SK-N-SH (cell line): Measurements from ENCODE around the gene NAV1. TPM values are rescaled to one million over a fixed set of nuclear protein-coding genes. Genes with fewer than 3 reads are reported as not detected.

ENCODE experiments used
- CTCF ChIA-PET: fragments of 300-600, 350-600 bp; formaldehyde crosslinking; extraction: SDS; loops from one replicate; lab custom pipeline; 2021; lab: Yijun Ruan, JAX
- POLR2A ChIA-PET: fragments of 350-600 bp; sonication (Branson Sonifier 250); formaldehyde crosslinking; extraction: SDS; loops from one replicate; lab custom pipeline; 2020; ENCODE audit warnings: antibody characterized with exemption, inconsistent platforms; lab: Yijun Ruan, JAX
- DNase-seq: peaks from one replicate; pipeline ENCODE4 v3.0.0; 2012
- H2AFZ ChIP-seq: fragments of 200-600 bp; sonication (generic); 2 replicates; pipeline ENCODE4 v1.8.1; 2016; ENCODE audit warnings: antibody characterized with exemption, mild to moderate bottlenecking, low read depth
- H3F3A ChIP-seq: fragments of 200-600 bp; sonication (generic); replicated peaks from 2 replicates; pipeline ENCODE3; 2016; ENCODE audit warnings: antibody characterized with exemption, mild to moderate bottlenecking; ENCODE audit not compliant: insufficient read depth
- H3K27ac ChIP-seq, 2 experiments: fragments of 200-500 bp in 1 of 2; fragments of 200-600 bp in 1 of 2; sonication (Bioruptor generic) in 1 of 2; sonication (generic), shearing (Covaris generic) in 1 of 2; 2 replicates each; pipeline versions ENCODE4 v1.5.1 to v1.6.1; 2014 to 2016; ENCODE audit warnings: low read depth in 2 of 2, inconsistent platforms in 1 of 2, low read length in 1 of 2, mild to moderate bottlenecking in 1 of 2, mixed read lengths in 1 of 2
- H3K27me3 ChIP-seq: fragments of 200-600 bp; sonication (generic), shearing (Covaris generic); 2 replicates; pipeline ENCODE4 v1.6.1; 2016; ENCODE audit warnings: mixed run types; ENCODE audit not compliant: insufficient read depth
- H3K36me3 ChIP-seq, 2 experiments: fragments of 200-500 bp in 1 of 2; fragments of 200-600 bp in 1 of 2; sonication (Bioruptor generic) in 1 of 2; sonication (generic) in 1 of 2; replicated peaks in 1 of 2; 2 replicates each; pipeline versions ENCODE3 to v1.5.1; 2014 to 2016; ENCODE audit warnings: low read length in 1 of 2, mild to moderate bottlenecking in 1 of 2; ENCODE audit not compliant: insufficient read depth in 2 of 2, control insufficient read depth in 1 of 2
- H3K4me1 ChIP-seq, 2 experiments: fragments of 200-500 bp in 1 of 2; fragments of 200-600 bp in 1 of 2; sonication (Bioruptor generic) in 1 of 2; sonication (generic), shearing (Covaris generic) in 1 of 2; 2 replicates each; pipeline versions ENCODE4 v1.5.1 to v1.6.1; 2014 to 2016; ENCODE audit warnings: low read depth in 1 of 2, low read length in 1 of 2, mixed run types in 1 of 2; ENCODE audit not compliant: insufficient read depth in 2 of 2, control insufficient read depth in 1 of 2
- H3K4me2 ChIP-seq: fragments of 200-600 bp; sonication (generic), shearing (Covaris generic); 2 replicates; pipeline ENCODE4 v1.6.1; 2017; ENCODE audit warnings: mixed run types
- H3K4me3 ChIP-seq, 2 experiments: fragments of 200-500 bp in 1 of 2; fragments of 200-600 bp in 1 of 2; sonication (Bioruptor generic) in 1 of 2; sonication (generic), shearing (Covaris generic) in 1 of 2; 2 replicates each; pipeline versions ENCODE4 v1.5.1 to v1.8.1; 2014 to 2016; ENCODE audit warnings: low read depth in 2 of 2, inconsistent platforms in 1 of 2, low read length in 1 of 2, mild to moderate bottlenecking in 1 of 2, mixed read lengths in 1 of 2, moderate library complexity in 1 of 2
- H3K79me2 ChIP-seq: fragments of 200-600 bp; sonication (generic); 2 replicates; pipeline ENCODE4 v1.8.1; 2017; ENCODE audit warnings: mild to moderate bottlenecking; ENCODE audit not compliant: insufficient read depth
- H3K9ac ChIP-seq: fragments of 200-600 bp; sonication (generic); 2 replicates; pipeline ENCODE4 v1.6.1; 2017; ENCODE audit warnings: mixed run types
- H3K9me2 ChIP-seq: fragments of 200-600 bp; sonication (generic); 2 replicates; pipeline ENCODE4 v1.6.1; 2017; ENCODE audit warnings: mixed run types
- H3K9me3 ChIP-seq: fragments of 200-600 bp; sonication (generic); 2 replicates; pipeline ENCODE4 v1.6.1; 2017; ENCODE audit warnings: mixed run types, mild to moderate bottlenecking, moderate library complexity
- H4K20me1 ChIP-seq: fragments of 200-600 bp; sonication (generic); 2 replicates; pipeline ENCODE4 v1.6.1; 2017; ENCODE audit warnings: mild to moderate bottlenecking, mixed run types; ENCODE audit not compliant: insufficient read depth
- CHD2 ChIP-seq: fragments of 150-350 bp; IDR thresholded peaks from 2 replicates; pipeline ENCODE4 v1.6.1; 2018; ENCODE audit warnings: low read length; ENCODE audit not compliant: partially characterized antibody
- EP300 ChIP-seq, 2 experiments: IDR thresholded peaks; 2 replicates each; pipeline versions ENCODE4 v1.4.0 to v1.6.1; 2012; ENCODE audit warnings: borderline replicate concordance in 1 of 2, low read depth in 1 of 2, low read length in 1 of 2
- FOSL2 ChIP-seq: IDR thresholded peaks from 2 replicates; pipeline ENCODE4 v1.4.0; 2012; ENCODE audit warnings: low read depth, mild to moderate bottlenecking, moderate library complexity, borderline replicate concordance
- GATA2 ChIP-seq: sonication (generic); formaldehyde crosslinking; IDR thresholded peaks from 2 replicates; pipeline ENCODE4 v1.5.0; 2020; ENCODE audit warnings: mild to moderate bottlenecking, missing genetic modification reagents
- MAX ChIP-seq: IDR thresholded peaks from 2 replicates; pipeline ENCODE4 v1.4.0; 2012; ENCODE audit warnings: low read depth
- MEF2A ChIP-seq: IDR thresholded peaks from 2 replicates; pipeline ENCODE4 v1.4.0; 2012; ENCODE audit warnings: low read depth, borderline replicate concordance
- NFIC ChIP-seq: IDR thresholded peaks from 2 replicates; pipeline ENCODE4 v1.4.0; 2012; ENCODE audit warnings: borderline replicate concordance
- NRF1 ChIP-seq: IDR thresholded peaks from 2 replicates; pipeline ENCODE4 v1.6.1; 2012; ENCODE audit warnings: low read depth, mild to moderate bottlenecking, low read length
- POLR2AphosphoS5 ChIP-seq: IDR thresholded peaks from 2 replicates; pipeline ENCODE4 v1.6.1; 2012; ENCODE audit warnings: low read depth, low read length
- RAD21 ChIP-seq: IDR thresholded peaks from 2 replicates; pipeline ENCODE4 v1.6.1; 2012; ENCODE audit warnings: mild to moderate bottlenecking, low read length
- RFX5 ChIP-seq: IDR thresholded peaks from 2 replicates; pipeline ENCODE4 v1.6.1; 2012; ENCODE audit warnings: mild to moderate bottlenecking, improper control_type of control experiment, low read length
- RXRA ChIP-seq: IDR thresholded peaks from 2 replicates; pipeline ENCODE4 v1.4.0; 2012; ENCODE audit warnings: low read depth, mild to moderate bottlenecking, borderline replicate concordance
- TCF12 ChIP-seq: IDR thresholded peaks from 2 replicates; pipeline ENCODE4 v1.4.0; 2012
- TEAD4 ChIP-seq: IDR thresholded peaks from 2 replicates; pipeline ENCODE4 v1.4.0; 2012; ENCODE audit warnings: mild to moderate bottlenecking, borderline replicate concordance; ENCODE audit not compliant: insufficient read depth
- USF1 ChIP-seq: IDR thresholded peaks from 2 replicates; pipeline ENCODE4 v1.4.0; 2012; ENCODE audit warnings: low read depth, borderline replicate concordance
- YY1 ChIP-seq: IDR thresholded peaks from 2 replicates; pipeline ENCODE4 v1.4.0; 2012; ENCODE audit warnings: low read depth, mild to moderate bottlenecking
- WGBS: methylation state at CpG from one replicate; pipeline ENCODE4 v1.1.6; 2017; ENCODE audit warnings: low lambda C conversion rate; 5-methylcytosine and 5-hydroxymethylcytosine counted together
- polyA plus RNA-seq, 3 experiments: library from polyadenylated mRNA; depleted of rRNA; stranded (reverse); fragments of >200 nt; gene quantifications; 2 replicates each; pipeline ENCODE4 v1.2.3, GENCODE V29; 2012
- TF ChIP-seq, protein P1 (sequence below): IDR thresholded peaks from 2 replicates; pipeline ENCODE4; 2012
- TF ChIP-seq, protein P2 (sequence below): fragments of 150-350 bp; IDR thresholded peaks from 2 replicates; pipeline ENCODE4 v1.6.1; 2017; ENCODE audit warnings: antibody characterized with exemption, low read length, low read depth, borderline replicate concordance

NAV1 gene
- polyA plus RNA-seq, 1 of the 3 experiments (the other 2 are of a cell fraction) = 16.1 TPM

- Histone ChIP-seq H3F3A (peaks cover 14% of the 10 kb centered on the region), H3K9me3 (no peaks in the 10 kb centered on the region), H3K27me3 (no peaks in the 10 kb centered on the region), H3K4me1 (peaks cover 31 to 35% of the 10 kb centered on the region in 2 experiments; a peak in 3 of 4 replicates), H3K4me2 (no peak overlapping the region), H3K9me2 (no peaks in the 10 kb centered on the region)
- WGBS = 73% methylated on average over 3 of the region's 3 CpGs
- TF ChIP-seq NRF1 (no peak), MEF2A (no peak), RAD21 (no peak), USF1 (no peak), YY1 (no peak), EP300 (IDR thresholded peaks at IDR 0.05; ENCODE audit: borderline replicate concordance in 1 of 2, low read depth in 1 of 2, low read length in 1 of 2) (no peak), RXRA (no peak), CHD2 (no peak), GATA2 (CRISPR knock-in tag) (no peak), RFX5 (no peak)
- TF ChIP-seq, all 33 proteins: peak for 0
- peaks cover 93% of the 10 kb centered on the region for H3K79me2 ChIP-seq
- H3K9ac ChIP-seq = no peak overlapping the region; the same call in 1 of the 2 replicates
- H3K4me3 ChIP-seq = no peak overlapping the region
- ChIA-PET CTCF (interaction anchor here (1.1 to 31.9 kb wide), 4 partner anchors 11 to 67 kb away, joined by 3 to 860 read pairs (median 54); no protein-coding TSS in a partner anchor), POLR2A (interaction anchor here (0.8 to 1.8 kb wide), 2 partner anchors 15 to 34 kb away, joined by 3 to 6 read pairs; partner anchors contain the start of gene PHLDA3)
- H4K20me1 ChIP-seq = peaks cover 11% of the 10 kb centered on the region; the same call in 1 of the 2 replicates
- H3K27ac ChIP-seq = peak overlapping the region in 1 of 2 experiments; percentile 93; a peak in 3 of 4 replicates
- no peak overlapping the region for H2AFZ ChIP-seq
- DNase-seq = no peak
- no peaks in the 10 kb centered on the region for H3K36me3 ChIP-seq
Measured at GRCh38 chr1:201502511-201502857, 36.4 kb upstream of the NAV1 start.

DNA sequence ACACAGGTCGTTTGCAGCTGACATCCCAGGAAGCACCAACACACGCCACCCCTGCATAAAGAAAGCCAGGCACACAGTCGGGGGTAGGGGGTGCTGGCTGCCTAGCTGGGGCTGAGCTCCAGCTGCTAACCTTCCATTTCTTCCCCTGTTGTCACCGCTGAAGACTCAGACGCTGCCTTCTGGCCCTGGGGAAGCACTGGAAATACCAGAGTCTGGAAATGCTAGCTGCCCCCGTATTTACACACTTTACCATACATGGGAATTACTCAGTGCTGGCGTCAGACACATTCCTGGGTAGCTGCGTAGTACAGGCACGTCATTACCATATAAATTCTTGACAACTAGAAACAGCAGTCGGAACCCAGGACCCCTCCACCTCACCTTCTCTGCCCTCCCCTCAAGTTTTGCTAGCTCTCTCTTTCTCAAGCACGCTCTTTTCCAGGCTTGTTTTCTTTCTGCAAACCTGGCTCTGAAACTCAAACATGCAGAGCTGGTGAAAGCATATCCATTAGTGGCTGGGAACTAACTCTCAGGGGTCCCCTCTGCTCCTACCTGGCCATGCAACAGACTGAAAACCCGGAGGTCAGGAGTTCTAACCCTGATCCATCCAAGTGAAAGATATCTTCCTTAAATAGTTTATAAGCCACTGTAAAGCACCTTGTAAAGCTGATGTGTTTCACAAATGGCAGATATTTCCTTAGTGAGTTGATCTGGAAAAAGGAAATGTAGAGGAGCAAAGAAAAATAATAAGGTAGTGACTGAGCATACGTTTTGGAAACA, 35.3 kb upstream of the NAV1 start:
- Histone ChIP-seq H3K4me3 (0 out of 4 replicates have a peak overlapping the region, but pooled peaks of 1 of the 2 experiments have one; percentile 3), H2AFZ (no peak overlapping the region), H3K9me3 (no peaks in the 10 kb centered on the region), H3K27me3 (no peaks in the 10 kb centered on the region), H3K4me1 (peaks cover 33 to 35% of the 10 kb centered on the region in 2 experiments; a peak in 3 of 4 replicates), H3K79me2 (peaks cover 85% of the 10 kb centered on the region), H3K4me2 (peak overlapping the region; percentile 72), H3K36me3 (no peaks in the 10 kb centered on the region), H3K9me2 (no peaks in the 10 kb centered on the region), H4K20me1 (peaks cover 11% of the 10 kb centered on the region; the same call in 1 of the 2 replicates), H3K9ac (peak overlapping the region; percentile 59; the same call in 1 of the 2 replicates), H3K27ac (peak overlapping the region; percentile 78 to 93; a peak in 3 of 4 replicates), H3F3A (peaks cover 14% of the 10 kb centered on the region)
- CTCF ChIA-PET = interaction anchor here (1.0 to 31.9 kb wide), 4 partner anchors 10 to 289 kb away, joined by 3 to 860 read pairs (median 54); no protein-coding TSS in a partner anchor
- POLR2A ChIA-PET = interaction anchor here (1.8 kb wide), 1 partner anchor 35 kb away, joined by 6 read pairs; the partner anchor contains the start of gene PHLDA3
- no peak for DNase-seq
- WGBS = 23% methylated on average over 13 of the region's 13 CpGs
- TF ChIP-seq TEAD4 (peak; percentile 67; the same call in 1 of the 2 replicates), TCF12 (peak; percentile 70), FOSL2 (peak; percentile 65; the same call in 1 of the 2 replicates), EP300 (IDR thresholded peaks at IDR 0.05; ENCODE audit: borderline replicate concordance in 1 of 2, low read depth in 1 of 2, low read length in 1 of 2) (peak in 1 of 2 experiments; percentile 71; a peak in 1 of 4 replicates), MAX (peak; percentile 39; the same call in 1 of the 2 replicates), RXRA (0 out of 2 replicates have a peak, but pooled peaks have one; percentile 31), YY1 (no peak), POLR2AphosphoS5 (peak; percentile 64; the same call in 1 of the 2 replicates), NFIC (peak; percentile 22; the same call in 1 of the 2 replicates)
- TF ChIP-seq, protein P1, sequence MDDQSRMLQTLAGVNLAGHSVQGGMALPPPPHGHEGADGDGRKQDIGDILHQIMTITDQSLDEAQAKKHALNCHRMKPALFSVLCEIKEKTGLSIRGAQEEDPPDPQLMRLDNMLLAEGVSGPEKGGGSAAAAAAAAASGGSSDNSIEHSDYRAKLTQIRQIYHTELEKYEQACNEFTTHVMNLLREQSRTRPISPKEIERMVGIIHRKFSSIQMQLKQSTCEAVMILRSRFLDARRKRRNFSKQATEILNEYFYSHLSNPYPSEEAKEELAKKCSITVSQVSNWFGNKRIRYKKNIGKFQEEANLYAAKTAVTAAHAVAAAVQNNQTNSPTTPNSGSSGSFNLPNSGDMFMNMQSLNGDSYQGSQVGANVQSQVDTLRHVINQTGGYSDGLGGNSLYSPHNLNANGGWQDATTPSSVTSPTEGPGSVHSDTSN = peak; percentile 65
- TF ChIP-seq, protein P2, sequence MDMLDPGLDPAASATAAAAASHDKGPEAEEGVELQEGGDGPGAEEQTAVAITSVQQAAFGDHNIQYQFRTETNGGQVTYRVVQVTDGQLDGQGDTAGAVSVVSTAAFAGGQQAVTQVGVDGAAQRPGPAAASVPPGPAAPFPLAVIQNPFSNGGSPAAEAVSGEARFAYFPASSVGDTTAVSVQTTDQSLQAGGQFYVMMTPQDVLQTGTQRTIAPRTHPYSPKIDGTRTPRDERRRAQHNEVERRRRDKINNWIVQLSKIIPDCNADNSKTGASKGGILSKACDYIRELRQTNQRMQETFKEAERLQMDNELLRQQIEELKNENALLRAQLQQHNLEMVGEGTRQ = no peak
